Endothelial cell of umbilical vein (primary cell): ENCODE results near the gene DAND5.

ENCODE experiments used
- EZH2 ChIP-seq: IDR thresholded peaks from 2 replicates; pipeline ENCODE4 v1.6.1; 2012; ENCODE audit warnings: borderline replicate concordance, low read depth, mild to moderate bottlenecking, moderate library complexity, low read length, inconsistent platforms; ENCODE audit not compliant: severe bottlenecking
- FOS ChIP-seq: IDR thresholded peaks from 2 replicates; pipeline ENCODE4 v1.6.1; 2011; ENCODE audit warnings: mild to moderate bottlenecking, low read length, moderate library complexity, borderline replicate concordance; ENCODE audit not compliant: insufficient read depth
- GATA2 ChIP-seq: IDR thresholded peaks from 2 replicates; pipeline ENCODE4 v1.7.0; 2011; ENCODE audit warnings: low read depth, mild to moderate bottlenecking, moderate library complexity, mixed read lengths, low read length; ENCODE audit not compliant: insufficient read length, insufficient read depth
- JUN ChIP-seq: IDR thresholded peaks from 2 replicates; pipeline ENCODE4 v1.6.1; 2011; ENCODE audit warnings: borderline replicate concordance, low read depth; ENCODE audit not compliant: insufficient read length, insufficient read depth
- MYC ChIP-seq: IDR thresholded peaks from one replicate; pipeline ENCODE4 v1.6.1; 2011; ENCODE audit warnings: mild to moderate bottlenecking, low read depth, low read length
- POLR2A ChIP-seq: IDR thresholded peaks from 2 replicates; pipeline ENCODE4 v1.6.1; 2012; ENCODE audit warnings: low read depth, mild to moderate bottlenecking, control low read depth, low read length
- POLR2AphosphoS5 ChIP-seq: IDR thresholded peaks from 2 replicates; pipeline ENCODE4 v1.6.1; 2012; ENCODE audit warnings: low read depth, mild to moderate bottlenecking, control low read depth, low read length, moderate library complexity; ENCODE audit not compliant: insufficient read depth
- TF ChIP-seq, protein P1 (sequence below), 2 donors: IDR thresholded peaks; 1 replicate in 1 of 2; 2 replicates in 1 of 2; pipeline ENCODE4 v1.5.1; 2011; ENCODE audit warnings: low read length in 2 of 2, mild to moderate bottlenecking in 2 of 2, moderate library complexity in 2 of 2, control low read depth in 1 of 2, inconsistent platforms in 1 of 2, low read depth in 1 of 2; ENCODE audit not compliant: insufficient read depth in 1 of 2; ENCODE audit errors: extremely low read depth in 1 of 2
- TF ChIP-seq, protein P2 (sequence below): IDR thresholded peaks from 2 replicates; pipeline ENCODE4 v1.6.1; 2011; ENCODE audit not compliant: insufficient read depth, insufficient read length

DNA sequence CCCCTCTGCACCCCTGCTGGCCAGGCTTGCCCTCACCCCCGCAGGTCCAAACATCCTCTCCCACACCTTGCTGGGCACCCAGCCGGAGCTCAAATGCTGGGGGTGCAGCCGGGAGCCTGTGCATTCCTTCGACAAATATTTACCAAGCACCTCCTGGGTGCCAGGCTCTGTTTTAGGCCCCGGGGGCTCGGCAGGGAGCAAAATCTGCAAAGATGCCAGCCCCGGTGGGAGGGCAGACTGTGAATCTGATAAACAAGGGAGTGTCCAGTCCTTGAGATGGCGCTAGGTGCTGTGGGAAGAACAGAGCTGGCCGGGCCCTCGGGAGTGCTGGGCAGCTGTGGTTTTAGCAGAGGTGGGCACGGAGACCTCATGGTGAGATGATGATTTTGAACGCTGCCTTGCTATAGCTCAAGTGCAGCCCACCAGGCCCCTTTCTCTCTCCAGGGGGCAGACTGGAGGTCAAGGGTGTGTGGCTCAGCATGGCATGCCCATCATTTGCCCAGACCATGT is 36.5 kb downstream of the DAND5 start:
- TF ChIP-seq EZH2 (no peak), POLR2AphosphoS5 (no peak), JUN (no peak), POLR2A (no peak), FOS (no peak), MYC (no peak), GATA2 (no peak)
- TF ChIP-seq, protein P1, sequence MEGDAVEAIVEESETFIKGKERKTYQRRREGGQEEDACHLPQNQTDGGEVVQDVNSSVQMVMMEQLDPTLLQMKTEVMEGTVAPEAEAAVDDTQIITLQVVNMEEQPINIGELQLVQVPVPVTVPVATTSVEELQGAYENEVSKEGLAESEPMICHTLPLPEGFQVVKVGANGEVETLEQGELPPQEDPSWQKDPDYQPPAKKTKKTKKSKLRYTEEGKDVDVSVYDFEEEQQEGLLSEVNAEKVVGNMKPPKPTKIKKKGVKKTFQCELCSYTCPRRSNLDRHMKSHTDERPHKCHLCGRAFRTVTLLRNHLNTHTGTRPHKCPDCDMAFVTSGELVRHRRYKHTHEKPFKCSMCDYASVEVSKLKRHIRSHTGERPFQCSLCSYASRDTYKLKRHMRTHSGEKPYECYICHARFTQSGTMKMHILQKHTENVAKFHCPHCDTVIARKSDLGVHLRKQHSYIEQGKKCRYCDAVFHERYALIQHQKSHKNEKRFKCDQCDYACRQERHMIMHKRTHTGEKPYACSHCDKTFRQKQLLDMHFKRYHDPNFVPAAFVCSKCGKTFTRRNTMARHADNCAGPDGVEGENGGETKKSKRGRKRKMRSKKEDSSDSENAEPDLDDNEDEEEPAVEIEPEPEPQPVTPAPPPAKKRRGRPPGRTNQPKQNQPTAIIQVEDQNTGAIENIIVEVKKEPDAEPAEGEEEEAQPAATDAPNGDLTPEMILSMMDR (IDR thresholded peaks at IDR 0.05; ENCODE audit: extremely low read depth in 1 of 2, insufficient read depth in 1 of 2, low read depth in 1 of 2, low read length in 2 of 2), result no peak
- TF ChIP-seq, protein P2, sequence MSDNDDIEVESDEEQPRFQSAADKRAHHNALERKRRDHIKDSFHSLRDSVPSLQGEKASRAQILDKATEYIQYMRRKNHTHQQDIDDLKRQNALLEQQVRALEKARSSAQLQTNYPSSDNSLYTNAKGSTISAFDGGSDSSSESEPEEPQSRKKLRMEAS, result no peak
